Measurements from ENCODE around the gene SLC6A17. TPM values are rescaled to one million over a fixed set of nuclear protein-coding genes. Genes with fewer than 3 reads are reported as not detected.

Gene SLC6A17
- total RNA-seq, result not detected
- polyA plus RNA-seq, result not detected
- total RNA-seq, result 0 to 0.17 (median 0) reads per million in 6 experiments

- ATAC-seq (no peak), DNase-seq (peak in 1 of 10 donors; percentile 44)
- no peaks in the 10 kb centered on the region for H3K36me3 Mint-ChIP-seq
- peaks cover 30 to 44% (median 33%) of the 10 kb centered on the region in 5 donors for H3K27me3 Mint-ChIP-seq
- POLR2A ChIA-PET, result no interaction called here
- peaks cover 0 to 7% (median 0%) of the 10 kb centered on the region in 4 donors for H3K4me1 Mint-ChIP-seq
- peaks cover 0 to 2% (median 0%) of the 10 kb centered on the region in 9 donors for H3K9me3 Mint-ChIP-seq
- H3K27ac Mint-ChIP-seq, result peak within 1 kb of the TSS in 1 of 10 donors; percentile 46
- H3K4me3 Mint-ChIP-seq, result peak within 1 kb of the TSS in 4 of 10 donors; percentile 5 to 36 (median 11)
These were observed at the start of gene SLC6A17 for GRCh38 chr1:110150330-110151174. TSS of gene SLC6A17 (plus strand) at chr1:110150494. CDS start at chr1:110166930, 16,436 bp downstream.

DNA sequence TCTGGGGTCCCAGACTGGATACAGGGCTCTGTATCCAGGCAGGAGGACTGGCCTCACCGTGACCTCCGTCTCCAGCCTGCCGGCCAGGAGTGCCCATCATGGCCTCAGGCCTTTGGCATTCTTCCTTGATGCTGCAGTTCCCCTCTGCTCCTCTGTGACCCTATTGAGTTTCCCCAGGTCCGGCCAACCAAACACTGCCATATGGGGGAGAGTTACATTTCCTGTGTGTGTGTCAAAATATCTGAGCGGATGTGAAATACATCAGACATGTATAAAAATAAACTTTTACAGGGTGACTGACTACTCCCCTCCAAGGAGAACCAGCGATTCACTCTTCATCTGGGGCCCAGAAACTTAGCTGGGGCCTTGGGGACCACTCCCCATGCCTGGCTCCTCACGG is 48.2 kb upstream of the SLC6A17 start:
- no peaks in the 10 kb centered on the region for H3K36me3 Mint-ChIP-seq
- POLR2A ChIA-PET, result interaction anchor here (1.3 kb wide), 1 partner anchor 13 kb away, joined by 3 read pairs; no protein-coding TSS in a partner anchor
- peak overlapping the region in 1 of 10 donors; percentile 11 for H3K27ac Mint-ChIP-seq
- peak overlapping the region in 1 of 10 donors; percentile 15 for H3K4me3 Mint-ChIP-seq
- no peaks in the 10 kb centered on the region for H3K9me3 Mint-ChIP-seq
- peaks cover 0 to 9% (median 7%) of the 10 kb centered on the region in 5 donors for H3K27me3 Mint-ChIP-seq
- peaks cover 0 to 10% (median 0%) of the 10 kb centered on the region in 4 donors for H3K4me1 Mint-ChIP-seq
- ATAC-seq (no peak), DNase-seq (no peak)

DNA sequence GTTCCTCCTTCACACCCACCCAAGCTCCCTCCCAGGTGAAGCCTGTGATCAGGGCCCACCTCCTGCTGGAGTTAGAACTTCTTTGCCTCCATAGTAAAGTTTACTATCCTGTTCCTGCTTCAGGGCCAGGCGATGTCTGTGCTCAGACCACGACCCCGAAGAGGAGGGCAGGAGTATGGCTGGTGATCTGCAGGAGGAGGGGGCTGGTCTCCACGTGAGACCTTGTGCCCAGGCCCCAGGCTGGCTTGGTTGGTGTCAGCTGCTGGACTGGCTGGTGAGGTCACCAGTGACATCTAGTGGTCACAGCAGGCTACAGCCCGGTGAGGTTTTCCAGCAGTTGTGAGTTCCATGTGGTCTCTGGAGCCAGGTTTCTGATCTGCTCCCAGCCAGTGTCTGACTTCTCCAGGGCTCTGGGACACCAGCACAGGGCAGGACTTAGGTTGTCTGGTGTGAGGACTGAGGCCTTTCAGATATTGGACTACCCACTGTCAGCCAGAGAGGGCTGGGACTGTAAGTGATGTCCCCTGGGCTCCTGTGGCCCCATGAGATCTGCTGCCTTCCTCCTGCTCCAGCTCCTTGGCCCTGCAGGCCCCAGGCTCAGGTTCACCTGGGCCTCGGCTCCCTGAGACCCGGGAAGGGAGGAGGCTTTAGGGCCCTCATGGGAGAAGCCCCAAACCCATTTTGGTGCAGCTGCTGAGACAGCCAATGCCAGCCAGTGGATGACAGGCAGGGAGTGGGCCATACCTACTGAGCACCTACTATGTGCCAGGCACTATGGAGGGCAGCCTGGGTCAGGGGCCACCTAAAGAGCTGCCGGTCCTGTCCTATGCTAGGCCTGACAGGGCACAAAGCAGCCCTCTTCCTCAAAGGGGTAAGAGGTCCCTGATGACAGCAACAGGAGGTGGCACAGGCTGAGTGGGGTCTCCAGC is 44.0 kb upstream of the SLC6A17 start:
- H3K4me1 Mint-ChIP-seq, result peaks cover 0 to 10% (median 0%) of the 10 kb centered on the region in 4 donors
- POLR2A ChIA-PET, result interaction anchor here (0.7 kb wide), 1 partner anchor 459 kb away, joined by 3 read pairs; no protein-coding TSS in a partner anchor
- ATAC-seq (peak; percentile 78 to 83), DNase-seq (peak; percentile 21 to 71 (median 49))
- no peak overlapping the region for H3K27ac Mint-ChIP-seq
- H3K9me3 Mint-ChIP-seq, result no peaks in the 10 kb centered on the region
- H3K36me3 Mint-ChIP-seq, result no peaks in the 10 kb centered on the region
- peaks cover 7 to 32% (median 16%) of the 10 kb centered on the region in 5 donors for H3K27me3 Mint-ChIP-seq
- H3K4me3 Mint-ChIP-seq, result no peak overlapping the region

DNA sequence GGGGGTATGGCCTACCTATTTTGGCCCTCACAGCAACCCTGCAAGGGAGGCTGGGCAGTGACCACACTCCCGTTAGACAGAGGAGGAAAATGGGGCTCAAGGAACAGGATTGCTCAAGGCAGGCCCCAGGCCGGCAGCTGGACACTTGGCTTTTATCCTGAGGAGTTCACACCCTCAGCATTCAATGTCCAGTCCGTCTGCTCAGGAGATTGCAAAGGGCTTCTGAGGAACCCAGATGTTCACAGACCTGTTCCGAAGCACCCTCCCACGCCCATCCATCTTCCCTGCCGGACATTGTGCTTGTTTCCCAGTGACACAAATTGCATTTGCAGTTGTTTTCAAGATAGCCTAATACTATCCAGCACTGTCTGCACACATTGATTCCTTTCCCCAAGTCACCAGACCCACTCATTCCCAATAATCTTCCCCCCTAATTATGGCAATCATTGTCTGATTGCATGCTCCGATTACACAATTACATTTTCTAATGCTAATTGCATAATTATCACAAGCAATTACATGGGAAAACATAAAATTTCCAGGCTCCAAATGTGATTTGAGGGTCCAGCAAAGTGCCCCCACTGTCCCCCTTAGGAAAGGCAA is 42.3 kb upstream of the SLC6A17 start:
- H3K4me1 Mint-ChIP-seq, result no peaks in the 10 kb centered on the region

DNA sequence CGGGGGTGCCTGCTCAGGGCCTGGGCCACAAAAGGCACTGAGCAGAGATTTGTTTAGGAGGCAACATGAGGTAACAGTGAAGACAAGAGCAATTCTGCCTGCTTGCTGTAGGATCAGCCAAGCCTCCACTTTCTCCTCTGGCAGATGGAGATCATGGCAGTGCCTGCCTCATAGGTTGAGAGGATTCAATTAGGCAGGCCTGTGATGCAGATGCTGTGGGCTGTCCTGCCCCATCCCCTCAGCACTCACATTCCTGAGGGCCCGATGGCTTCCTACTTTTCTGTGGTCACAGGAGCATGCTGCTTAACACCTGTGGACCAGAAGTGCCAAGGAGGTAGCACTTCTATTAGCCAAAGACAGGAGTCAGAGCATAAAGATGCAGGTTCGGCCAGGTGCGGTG is 39.2 kb upstream of the SLC6A17 start:
- DNase-seq (no peak), ATAC-seq (no peak)
- no peaks in the 10 kb centered on the region for H3K4me1 Mint-ChIP-seq
- H3K4me3 Mint-ChIP-seq, result no peak overlapping the region
- H3K27ac Mint-ChIP-seq, result no peak overlapping the region
- POLR2A ChIA-PET, result no interaction called here
- peaks cover 12 to 64% (median 18%) of the 10 kb centered on the region in 5 donors for H3K27me3 Mint-ChIP-seq
- no peaks in the 10 kb centered on the region for H3K9me3 Mint-ChIP-seq
- H3K36me3 Mint-ChIP-seq, result no peaks in the 10 kb centered on the region

More for the DNA sequence above, 42.3 kb upstream of the SLC6A17 start:
- Mint-ChIP-seq H3K4me3 (no peak overlapping the region), H3K27ac (no peak overlapping the region), H3K27me3 (peaks cover 7 to 38% (median 16%) of the 10 kb centered on the region in 5 donors), H3K9me3 (no peaks in the 10 kb centered on the region), H3K36me3 (no peaks in the 10 kb centered on the region)
- ATAC-seq (no peak), DNase-seq (no peak)
- POLR2A ChIA-PET, result no interaction called here

- H3K9me3 Mint-ChIP-seq, result no peaks in the 10 kb centered on the region
- no peaks in the 10 kb centered on the region for H3K36me3 Mint-ChIP-seq
- POLR2A ChIA-PET, result no interaction called here
- no peak for DNase-seq
- H3K27me3 Mint-ChIP-seq, result peaks cover 15 to 74% (median 22%) of the 10 kb centered on the region in 5 donors
- peak within 1 kb of the TSS in 1 of 10 donors; percentile 19 for H3K27ac Mint-ChIP-seq
- no peak within 1 kb of the TSS for H3K4me3 Mint-ChIP-seq
- no peak for ATAC-seq
- no peaks in the 10 kb centered on the region for H3K4me1 Mint-ChIP-seq
These were observed 38.2 kb upstream of the SLC6A17 start, which contains the start of gene UBL4B for GRCh38 chr1:110112143-110112542. TSS of gene UBL4B (plus strand) at chr1:110112443. CDS start at chr1:110112535, 92 bp downstream.

DNA sequence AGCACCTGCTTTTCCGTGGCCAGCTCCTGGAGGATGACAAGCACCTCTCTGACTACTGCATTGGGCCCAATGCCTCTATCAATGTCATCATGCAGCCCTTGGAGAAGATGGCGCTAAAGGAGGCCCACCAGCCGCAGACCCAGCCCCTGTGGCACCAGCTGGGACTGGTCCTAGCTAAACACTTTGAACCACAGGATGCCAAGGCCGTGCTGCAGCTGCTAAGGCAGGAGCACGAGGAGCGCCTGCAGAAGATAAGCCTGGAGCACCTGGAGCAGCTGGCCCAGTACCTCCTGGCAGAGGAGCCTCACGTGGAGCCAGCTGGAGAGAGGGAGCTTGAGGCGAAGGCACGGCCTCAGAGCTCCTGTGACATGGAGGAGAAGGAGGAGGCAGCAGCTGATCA is 37.6 kb upstream of the SLC6A17 start:
- Mint-ChIP-seq H3K4me1 (no peaks in the 10 kb centered on the region), H3K27me3 (peaks cover 14 to 76% (median 18%) of the 10 kb centered on the region in 5 donors), H3K27ac (no peak overlapping the region), H3K36me3 (no peaks in the 10 kb centered on the region), H3K9me3 (no peaks in the 10 kb centered on the region), H3K4me3 (no peak overlapping the region)
- DNase-seq, result no peak
- no peak for ATAC-seq
- POLR2A ChIA-PET, result no interaction called here

DNA sequence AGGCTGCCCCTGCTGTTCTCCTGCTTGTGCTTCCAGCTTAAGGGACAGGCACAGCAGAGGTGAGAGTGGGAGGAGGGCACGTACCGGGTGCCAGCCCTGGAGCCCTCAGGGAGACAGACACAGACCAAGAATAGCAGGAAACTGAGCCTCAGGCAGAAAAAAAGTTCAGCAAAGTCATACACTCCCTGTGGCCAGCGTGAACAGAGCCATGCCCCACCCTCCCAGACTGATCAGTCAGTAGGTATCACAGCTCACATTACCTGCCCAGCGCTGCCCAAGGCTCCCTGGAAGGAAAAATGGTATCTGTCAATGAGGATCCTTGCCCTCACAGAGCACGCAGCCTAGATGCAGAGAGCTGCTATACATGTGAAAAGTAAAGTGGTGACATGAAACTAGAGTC is 36.7 kb upstream of the SLC6A17 start:
- Mint-ChIP-seq H3K4me3 (no peak overlapping the region), H3K27me3 (peaks cover 11 to 69% (median 20%) of the 10 kb centered on the region in 5 donors), H3K4me1 (no peaks in the 10 kb centered on the region), H3K36me3 (no peaks in the 10 kb centered on the region), H3K27ac (no peak overlapping the region), H3K9me3 (no peaks in the 10 kb centered on the region)
- DNase-seq (no peak), ATAC-seq (no peak)
- POLR2A ChIA-PET, result no interaction called here

DNA sequence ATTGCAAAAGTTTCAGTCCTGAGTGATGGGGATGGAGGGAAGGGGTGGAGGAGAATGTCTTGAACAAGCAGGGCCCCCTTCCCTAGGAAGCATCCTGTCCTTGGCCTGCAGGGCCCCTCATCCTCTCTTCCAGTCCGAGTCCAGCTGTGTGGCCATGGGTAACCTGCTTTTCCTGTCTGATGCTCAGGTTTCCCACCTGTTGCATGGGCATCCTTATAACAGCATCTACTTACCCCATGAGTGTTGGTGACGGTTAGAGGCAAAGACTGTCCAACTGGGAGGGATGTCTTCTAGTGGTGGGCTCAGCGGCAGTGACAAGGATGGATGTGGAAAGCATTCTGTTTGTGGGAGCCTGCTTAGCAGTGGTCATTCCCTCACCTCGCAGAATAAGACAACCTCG is 36.1 kb upstream of the SLC6A17 start:
- ATAC-seq (no peak), DNase-seq (no peak)
- H3K4me3 Mint-ChIP-seq, result no peak overlapping the region
- POLR2A ChIA-PET, result no interaction called here
- no peaks in the 10 kb centered on the region for H3K4me1 Mint-ChIP-seq
- H3K27me3 Mint-ChIP-seq, result peaks cover 11 to 62% (median 21%) of the 10 kb centered on the region in 5 donors
- H3K36me3 Mint-ChIP-seq, result no peaks in the 10 kb centered on the region
- no peak overlapping the region for H3K27ac Mint-ChIP-seq
- H3K9me3 Mint-ChIP-seq, result no peaks in the 10 kb centered on the region

GRCh38 chr1:110114784-110115183 is 35.5 kb upstream of the SLC6A17 start:
- no peak overlapping the region for H3K4me3 Mint-ChIP-seq
- DNase-seq, result no peak
- no peaks in the 10 kb centered on the region for H3K36me3 Mint-ChIP-seq
- peaks cover 9 to 56% (median 19%) of the 10 kb centered on the region in 5 donors for H3K27me3 Mint-ChIP-seq
- POLR2A ChIA-PET, result no interaction called here
- ATAC-seq, result no peak
- H3K4me1 Mint-ChIP-seq, result no peaks in the 10 kb centered on the region
- no peak overlapping the region for H3K27ac Mint-ChIP-seq
- H3K9me3 Mint-ChIP-seq, result no peaks in the 10 kb centered on the region

GRCh38 chr1:110118636-110119396 is 31.5 kb upstream of the SLC6A17 start:
- Mint-ChIP-seq H3K4me1 (peaks cover 0 to 7% (median 2%) of the 10 kb centered on the region in 4 donors), H3K27ac (peak overlapping the region in 1 of 10 donors; percentile 80), H3K4me3 (no peak overlapping the region), H3K36me3 (peaks cover 0 to 3% (median 0%) of the 10 kb centered on the region in 3 donors), H3K27me3 (peaks cover 6 to 41% (median 21%) of the 10 kb centered on the region in 5 donors), H3K9me3 (peaks cover 0 to 9% (median 3%) of the 10 kb centered on the region in 9 donors)
- ATAC-seq (no peak), DNase-seq (no peak)
- POLR2A ChIA-PET, result no interaction called here
